ENCODE measurements around the gene C3orf33.
A peak's percentile ranks its signal among the peaks of the same experiment; 100 is the strongest.

The C3orf33 gene

GRCh38 chr3:155785662-155786295 is 20.3 kb downstream of the C3orf33 start:
- DNase-seq = no peak

- no peak for DNase-seq
These were observed 23.6 kb downstream of the C3orf33 start for GRCh38 chr3:155782390-155782953.

- no peak for DNase-seq
These were observed 25.8 kb downstream of the C3orf33 start for GRCh38 chr3:155780291-155780690.

GRCh38 chr3:155778462-155778861 is 27.6 kb downstream of the C3orf33 start:
- DNase-seq = no peak

- no peak for DNase-seq
These were observed 33.3 kb downstream of the C3orf33 start for GRCh38 chr3:155772801-155773200.

- DNase-seq = no peak
These were observed 35.0 kb downstream of the C3orf33 start for GRCh38 chr3:155771126-155771525.

- DNase-seq = no peak
These were observed 39.9 kb downstream of the C3orf33 start for GRCh38 chr3:155766206-155766605.

- DNase-seq = no peak
These were observed 42.1 kb downstream of the C3orf33 start for GRCh38 chr3:155763870-155764463.

- DNase-seq = no peak
These were observed 45.4 kb downstream of the C3orf33 start for GRCh38 chr3:155760653-155761052.

- no peak for DNase-seq
These were observed 48.5 kb downstream of the C3orf33 start for GRCh38 chr3:155757577-155757976.

- no peak for DNase-seq
These were observed 52.9 kb downstream of the C3orf33 start for GRCh38 chr3:155753038-155753639.

- DNase-seq = no peak
These were observed 57.3 kb downstream of the C3orf33 start for GRCh38 chr3:155748611-155749365.

- no peak for DNase-seq
These were observed 58.2 kb downstream of the C3orf33 start for GRCh38 chr3:155747946-155748290.

GRCh38 chr3:155747286-155747945 is 58.7 kb downstream of the C3orf33 start:
- DNase-seq = no peak

GRCh38 chr3:155746703-155747102 is 59.4 kb downstream of the C3orf33 start:
- DNase-seq = no peak

GRCh38 chr3:155745795-155746550 is 60.1 kb downstream of the C3orf33 start:
- DNase-seq = no peak

- peak; percentile 68 for DNase-seq
These were observed 61.3 kb downstream of the C3orf33 start, which contains the start of gene PLCH1 for GRCh38 chr3:155744626-155745324. PLCH1 (minus strand) TSS chr3:155745071; CDS start chr3:155704224, 40,847 bp downstream.

- peak; percentile 82 for DNase-seq
These were observed 62.0 kb downstream of the C3orf33 start for GRCh38 chr3:155744010-155744625.

GRCh38 chr3:155743606-155744005 is 62.5 kb downstream of the C3orf33 start:
- no peak for DNase-seq

GRCh38 chr3:155742349-155742965 is 63.6 kb downstream of the C3orf33 start:
- no peak for DNase-seq

Measured in 8988T (cell line).